Left forelimb (tissue), 1 donor: ENCODE data around the gene RIOK1.
"Not testable (repeated sequence)": the region's sequence is repeated elsewhere in the genome, so short reads cannot be mapped to it uniquely, and the experiment has no call there.

Source experiments
- DNase-seq: peaks from one replicate; pipeline ENCODE4 v3.0.0-alpha.2; 2018; ENCODE audit warnings: low spot score

Gene RIOK1

DNA sequence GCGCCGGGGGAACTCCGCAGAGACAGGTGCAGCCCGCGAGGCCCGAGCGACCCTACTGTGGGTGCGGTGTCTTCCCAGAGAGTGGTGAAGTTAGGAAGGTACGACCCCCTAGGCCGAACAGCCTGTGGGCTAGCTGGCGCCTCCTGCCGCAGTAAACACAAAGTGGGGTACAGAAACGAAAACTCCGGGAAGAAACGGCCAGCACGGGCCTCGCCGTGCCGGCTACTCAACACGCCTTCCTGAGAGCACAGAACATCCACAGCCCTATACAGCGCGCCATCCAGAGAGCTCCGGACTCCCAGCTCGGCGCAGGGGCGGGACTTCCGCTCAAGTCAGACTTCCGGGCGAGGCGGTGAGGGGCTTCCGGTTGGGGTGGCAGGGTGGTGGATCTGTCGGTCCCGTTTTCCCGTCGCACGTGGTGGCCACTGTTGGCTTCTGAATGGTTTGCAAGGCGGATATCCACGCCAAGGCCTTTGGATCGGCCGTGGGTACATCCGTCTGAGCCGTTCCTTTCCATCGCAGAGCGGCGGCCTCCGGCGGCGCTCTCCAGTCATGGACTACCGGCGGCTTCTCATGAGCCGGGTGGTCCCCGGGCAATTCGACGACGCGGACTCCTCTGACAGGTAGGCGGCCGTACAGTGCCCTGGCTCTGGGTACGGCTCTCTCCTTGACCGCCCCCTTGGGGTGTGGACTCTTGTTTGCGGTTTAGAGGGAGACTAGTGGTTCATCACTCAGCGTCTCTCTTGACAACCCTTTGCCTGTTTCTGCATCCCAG, at the start of gene RIOK1, which contains the start of gene CAGE1:
Gene RIOK1, plus strand, starts transcription at position 358 of the 775 bp plus-strand sequence. Its CDS starts 195 bp downstream, at position 553.
Gene CAGE1, minus strand, starts transcription at position 292 of the 775 bp plus-strand sequence. CDS start 2,569 bp downstream, outside the sequence.
- DNase-seq: peak; percentile 95

DNA sequence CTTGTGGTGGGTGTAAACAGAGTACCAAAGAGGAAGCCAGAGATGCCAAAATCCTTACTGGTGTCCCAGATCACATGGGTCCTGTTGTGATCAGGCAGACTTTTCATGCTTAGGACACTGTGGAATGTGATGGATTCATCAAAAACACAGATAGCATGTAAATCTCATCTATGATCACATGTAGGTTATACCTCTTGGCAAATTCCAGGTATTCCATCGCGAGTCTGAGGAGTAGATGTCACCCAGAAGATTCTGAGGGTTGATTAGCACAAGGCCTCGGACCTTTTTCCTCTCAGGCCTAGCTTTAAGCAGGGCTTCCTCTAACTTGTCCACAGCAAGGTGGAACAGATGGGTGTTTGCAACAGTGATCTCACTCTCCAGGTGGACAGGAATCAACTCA, 48.3 kb upstream of the RIOK1 start:
- no peak for DNase-seq

GRCh38 chr6:7341989-7342742, 47.4 kb upstream of the RIOK1 start:
- no peak for DNase-seq

GRCh38 chr6:7343546-7344475, 45.8 kb upstream of the RIOK1 start:
- no peak for DNase-seq

- DNase-seq: not testable (repeated sequence)
These were observed 44.7 kb upstream of the RIOK1 start for GRCh38 chr6:7344773-7345450.

DNA sequence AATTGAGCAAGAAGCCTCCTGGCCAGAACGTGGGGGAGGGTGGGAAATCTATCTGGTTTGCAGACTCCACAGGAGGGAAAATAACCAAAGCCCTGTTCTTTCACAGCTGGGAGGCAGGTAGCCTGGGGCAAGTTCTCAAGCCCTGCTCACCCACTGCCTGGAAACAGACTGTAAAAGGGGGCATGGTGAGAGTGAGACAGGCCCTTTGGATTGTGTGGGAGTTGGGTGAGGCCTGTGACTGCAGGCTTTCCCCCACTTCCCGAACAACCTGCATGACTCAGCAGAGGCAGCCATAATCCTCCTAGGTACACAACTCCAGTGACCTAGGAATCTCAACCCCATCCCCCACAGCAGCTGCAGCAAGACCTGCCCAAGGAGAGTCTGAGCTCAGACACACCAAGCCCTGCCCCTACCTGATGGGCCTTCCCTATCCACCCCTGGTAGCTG, 42.0 kb upstream of the RIOK1 start:
- not testable (repeated sequence) for DNase-seq

- not testable (repeated sequence) for DNase-seq
These were observed 39.0 kb upstream of the RIOK1 start for GRCh38 chr6:7350591-7350990.

DNA sequence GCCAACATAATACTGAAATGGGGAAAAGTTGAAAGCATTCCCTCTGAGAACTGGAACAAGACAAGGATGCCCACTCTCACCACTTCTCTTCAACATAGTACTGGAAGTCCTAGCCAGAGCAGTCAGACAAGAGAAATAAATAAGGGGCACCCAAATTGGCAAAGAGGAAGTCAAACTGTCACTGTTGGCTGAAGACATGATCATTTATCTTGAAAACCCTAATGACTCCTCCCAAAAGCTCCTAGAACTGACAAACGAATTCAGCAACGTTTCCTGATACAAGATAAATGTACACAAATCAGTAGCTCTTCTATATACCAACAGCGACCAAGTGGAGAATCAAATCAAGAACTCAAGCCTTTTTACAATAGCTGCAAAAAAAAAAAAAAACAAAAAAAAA, 37.7 kb upstream of the RIOK1 start:
- DNase-seq: not testable (repeated sequence)

DNA sequence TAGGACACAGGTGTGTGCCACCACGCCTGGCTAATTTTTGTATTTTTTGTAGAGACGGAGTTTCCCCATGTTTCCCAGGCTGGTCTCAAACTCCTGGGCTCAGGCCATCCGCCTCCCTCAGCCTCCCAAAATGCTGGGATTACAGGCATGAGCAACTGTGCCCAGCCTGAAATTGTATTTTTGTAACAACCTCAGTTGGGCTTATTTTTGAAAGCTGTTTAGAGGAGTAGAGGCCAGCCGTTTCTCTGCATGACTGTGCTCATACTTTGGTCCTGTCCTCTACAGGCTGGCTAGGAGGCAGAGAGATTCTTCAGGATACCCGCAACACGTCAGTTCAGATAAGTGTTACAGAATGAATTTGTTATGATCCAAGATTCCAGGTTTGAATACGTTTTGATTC, 22.2 kb upstream of the RIOK1 start:
- DNase-seq: no peak

DNA sequence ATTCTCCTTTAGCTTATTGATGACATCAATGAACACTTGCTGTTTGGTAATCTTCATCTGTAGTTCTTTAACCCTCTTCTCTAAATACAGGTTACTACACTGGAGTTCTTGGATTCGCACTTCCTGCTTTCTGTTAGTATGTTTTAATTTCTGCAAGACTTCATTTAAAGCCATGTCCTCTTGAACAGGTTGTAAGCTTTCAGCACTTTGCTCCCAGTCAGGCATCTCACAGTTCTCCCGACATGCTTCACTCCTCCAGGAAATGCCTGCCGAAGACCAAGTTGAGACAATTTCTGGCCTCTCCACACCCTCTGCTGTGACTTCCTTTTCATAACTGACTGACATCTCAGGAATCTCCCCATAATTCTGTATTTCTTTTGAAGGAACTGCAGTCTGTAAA, 15.9 kb upstream of the RIOK1 start:
- no peak for DNase-seq

DNA sequence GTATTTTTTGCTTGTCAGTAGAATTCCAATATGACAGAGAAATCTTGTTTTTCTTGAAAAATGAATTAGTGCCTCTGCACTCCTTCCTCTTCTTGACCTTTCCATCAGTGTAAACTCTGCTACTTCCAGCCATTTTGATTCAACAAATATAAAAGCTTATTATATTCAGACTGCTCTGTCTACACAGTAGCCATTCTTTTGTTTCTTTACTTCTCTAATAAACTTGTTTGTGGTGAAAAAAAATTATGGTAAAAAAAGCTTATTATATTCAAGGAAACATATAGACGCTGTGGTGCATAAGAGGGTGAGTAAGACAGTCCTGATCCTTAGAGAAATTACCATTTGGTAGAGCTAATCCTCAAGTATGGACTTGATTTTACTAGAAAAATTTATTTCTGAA, 11.6 kb upstream of the RIOK1 start:
- no peak for DNase-seq

DNA sequence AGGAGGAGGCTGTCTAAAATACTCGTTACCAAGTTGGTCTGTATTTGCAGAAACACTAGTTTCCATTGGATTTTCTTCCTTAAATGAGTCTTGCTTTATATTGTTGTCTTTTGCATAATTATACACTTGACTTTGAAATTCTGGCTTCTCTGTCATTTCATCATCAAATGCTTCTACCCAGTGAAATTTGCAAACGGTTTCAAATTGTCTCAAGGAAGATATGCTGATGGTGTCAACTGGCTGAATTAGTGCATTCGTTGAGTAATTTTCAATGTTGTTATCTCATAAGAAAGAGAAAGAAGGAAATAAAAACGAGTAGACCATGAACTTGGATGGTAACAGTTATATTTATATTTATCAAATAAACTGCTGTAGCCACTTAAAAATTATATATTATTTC, 10.9 kb upstream of the RIOK1 start:
- no peak for DNase-seq

DNA sequence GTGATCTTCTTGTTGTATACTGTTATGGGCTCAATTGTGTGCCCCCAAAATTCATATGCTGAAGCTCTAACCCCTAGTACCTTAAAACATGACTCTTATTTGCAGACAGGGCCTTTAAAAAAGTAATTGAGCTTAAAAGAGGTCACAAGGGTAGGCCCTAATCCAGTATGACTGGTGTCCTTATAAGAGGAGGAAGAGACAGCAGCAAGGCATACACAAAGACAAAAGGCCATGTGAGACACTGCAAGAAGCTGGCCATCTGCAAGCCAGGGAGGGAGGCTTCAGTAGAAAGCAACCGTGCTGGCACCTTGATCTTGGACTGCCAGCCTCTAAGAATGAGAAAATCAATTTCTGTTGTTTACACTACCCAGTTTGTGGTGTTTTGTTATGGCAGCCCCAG, 8.5 kb upstream of the RIOK1 start:
- DNase-seq: no peak

DNA sequence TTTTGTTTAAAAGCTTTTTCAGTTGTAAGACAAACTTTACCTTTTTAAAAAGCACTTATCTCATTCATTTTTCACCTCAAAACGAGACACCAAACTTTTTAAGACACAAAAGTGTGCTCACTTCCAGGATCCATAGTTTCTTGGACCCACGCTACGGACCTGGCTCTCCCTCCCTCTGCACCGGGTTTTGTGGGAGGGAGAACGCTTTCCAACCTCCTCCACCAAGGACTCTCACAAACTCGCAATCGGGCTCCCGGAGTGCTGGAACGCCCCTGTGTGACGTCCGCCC, 502 bp upstream of the RIOK1 start:
- no peak for DNase-seq

GRCh38 chr6:7390226-7390878, 744 bp downstream of the RIOK1 start:
- no peak for DNase-seq

DNA sequence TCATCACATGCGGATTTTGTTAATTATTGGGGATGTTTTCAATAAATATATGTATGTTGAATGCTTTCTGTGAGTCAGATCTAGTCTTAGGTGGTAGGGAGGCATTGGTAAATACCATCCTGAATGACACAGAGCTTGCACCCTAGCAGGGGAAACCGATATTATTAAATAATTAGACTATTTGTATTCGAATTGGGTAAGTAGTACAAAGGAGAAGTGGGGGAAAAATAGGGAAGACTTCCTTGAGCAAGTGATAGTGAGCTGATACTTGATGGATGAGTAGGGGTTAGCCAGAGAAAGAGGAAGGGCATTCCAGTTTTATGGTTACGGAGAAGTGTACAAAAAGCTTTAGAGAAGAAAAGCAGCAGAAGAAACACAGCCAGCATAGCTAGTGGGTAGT, 1.5 kb downstream of the RIOK1 start:
- no peak for DNase-seq

DNA sequence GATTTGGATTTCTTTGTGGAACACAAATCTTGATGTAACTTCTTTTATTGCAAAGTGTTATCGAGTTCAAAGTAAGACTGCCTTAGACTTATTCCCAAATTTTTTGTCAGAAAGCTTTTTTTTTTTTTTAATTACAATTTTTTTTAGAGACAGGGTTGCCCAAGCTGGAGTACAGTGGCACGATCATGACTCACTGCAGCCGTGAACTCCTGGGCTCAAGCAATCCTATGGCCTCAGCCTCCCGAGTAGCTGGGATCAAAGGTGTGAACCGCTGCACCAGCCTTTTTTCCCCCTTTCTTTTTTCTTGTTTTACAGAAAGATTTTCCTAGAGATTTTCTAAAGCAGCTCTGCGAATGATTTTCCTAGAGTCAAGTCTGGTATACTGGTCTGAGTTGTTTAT, 2.8 kb downstream of the RIOK1 start:
- DNase-seq: no peak

- DNase-seq: no peak
These were observed 11.5 kb downstream of the RIOK1 start for GRCh38 chr6:7401075-7401474.

DNA sequence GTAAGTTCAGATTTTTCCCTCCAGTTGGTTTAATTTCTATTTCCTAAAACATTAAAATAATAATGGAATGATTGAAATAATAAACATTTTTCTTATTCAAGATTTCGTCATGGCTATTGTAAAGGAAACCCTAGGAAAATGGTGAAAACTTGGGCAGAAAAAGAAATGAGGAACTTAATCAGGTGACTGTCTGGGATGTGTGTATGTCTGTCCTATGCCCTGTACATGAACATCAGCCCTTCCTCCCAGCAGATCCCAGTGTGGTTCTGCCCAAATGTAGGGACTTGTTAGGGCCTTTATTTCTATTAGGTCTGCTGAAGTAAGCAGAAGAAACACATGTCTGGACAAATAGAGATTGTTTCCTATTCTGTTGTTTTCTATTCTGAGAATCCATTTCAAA, 13.1 kb downstream of the RIOK1 start:
- no peak for DNase-seq

DNA sequence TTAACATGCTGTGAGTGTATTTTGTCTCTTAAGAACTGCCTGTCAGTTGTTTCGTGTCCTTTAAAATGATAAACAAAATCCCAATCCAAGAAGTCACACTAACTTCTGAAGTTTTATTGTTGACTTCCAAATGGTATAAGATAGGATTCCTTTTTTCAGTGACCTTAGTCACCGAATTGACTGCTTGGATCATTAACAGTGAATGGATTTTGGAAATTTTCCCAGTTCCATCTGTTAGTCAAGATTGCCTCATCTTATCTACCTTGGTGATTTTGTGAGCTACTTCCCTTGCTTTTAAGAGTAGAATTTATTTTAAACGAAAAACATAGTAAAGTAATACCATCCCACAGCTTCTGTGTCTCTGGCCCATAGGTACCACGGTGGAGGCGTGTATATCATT, 14.9 kb downstream of the RIOK1 start:
- DNase-seq: no peak

DNA sequence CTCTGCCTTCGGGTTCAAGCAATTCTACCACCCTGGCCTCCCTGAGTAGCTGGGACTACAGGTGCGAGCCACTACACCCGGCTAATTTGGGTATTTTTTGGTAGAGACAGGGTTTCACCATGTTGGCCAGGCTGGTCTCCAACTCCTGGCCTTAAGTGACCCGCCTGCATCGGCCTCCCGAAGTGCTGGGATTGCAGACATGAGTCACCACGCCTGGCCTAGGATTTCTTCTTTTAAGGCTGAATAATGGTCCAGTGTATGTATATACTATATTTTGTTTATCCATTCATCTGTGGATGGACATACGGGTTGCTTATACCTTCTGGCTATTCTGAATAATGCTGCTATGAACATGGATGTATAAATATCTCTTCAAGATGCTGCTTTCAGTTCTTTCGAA, 17.1 kb downstream of the RIOK1 start:
- no peak for DNase-seq
